ENCODE data around the gene PAX2. TPM values are rescaled to one million over a fixed set of nuclear protein-coding genes. Genes with fewer than 3 reads are reported as not detected.

The PAX2 gene
- total and polyA plus RNA-seq, 2 of the 8 experiments (the other 6 are each of a cell fraction or from before 2014, with no cell fraction given), result 0.02 TPM; not detected in 1

- Histone ChIP-seq H2AFZ (ENCODE audit: low read length) (no peak overlapping the region), H3K14ac (ENCODE audit: insufficient read length) (no peak overlapping the region), H3K9ac (replicated peaks in 1 of 4; ENCODE audit: extremely low read depth in 1 of 4, low read depth in 3 of 4, low read length in 3 of 4) (no peak overlapping the region), H2BK20ac (ENCODE audit: low read length) (no peak overlapping the region), H3K79me1 (ENCODE audit: low read depth, low read length) (no peaks in the 10 kb centered on the region), H3K23ac (ENCODE audit: insufficient read length) (no peak overlapping the region), H4K20me1 (replicated peaks in 1 of 2; ENCODE audit: control insufficient read depth in 1 of 2, insufficient read depth in 2 of 2, low read length in 2 of 2) (peaks cover 22 to 24% of the 10 kb centered on the region in 2 experiments), H3K27ac (ENCODE audit: low read depth, low read length) (no peak overlapping the region), H3K4me3 (ENCODE audit: extremely low read depth in 1 of 4, insufficient read depth in 2 of 4, low read depth in 3 of 4, low read length in 4 of 4) (no peak overlapping the region), H3K23me2 (ENCODE audit: low read depth, low read length) (peaks cover 4% of the 10 kb centered on the region; the same call in 1 of the 2 replicates), H3K18ac (ENCODE audit: extremely low read depth, low read length) (no peak overlapping the region), H2BK15ac (ENCODE audit: low read length) (no peak overlapping the region), H3K4ac (replicated peaks; ENCODE audit: insufficient read length, low read depth, low read length) (no peak overlapping the region), H2BK5ac (ENCODE audit: low read depth, low read length) (no peak overlapping the region), H2BK120ac (replicated peaks; ENCODE audit: low read depth, low read length) (no peak overlapping the region), H3K36me3 (ENCODE audit: control insufficient read depth in 2 of 4, insufficient read depth in 4 of 4, low read length in 3 of 4) (peaks cover 0 to 4% (median 0%) of the 10 kb centered on the region in 4 experiments; a peak in 1 of 8 replicates), H3K79me2 (ENCODE audit: control insufficient read depth in 1 of 2, insufficient read depth in 2 of 2, low read length in 2 of 2) (no peaks in the 10 kb centered on the region), H2AK5ac (ENCODE audit: low read depth, low read length) (no peak overlapping the region; the same call in 1 of the 2 replicates), H3K9me3 (ENCODE audit: insufficient read depth in 2 of 2, low read depth in 1 of 2, low read length in 1 of 2) (no peaks in the 10 kb centered on the region), H4K91ac (replicated peaks; ENCODE audit: insufficient read length, low read length) (no peak overlapping the region), H3K27me3 (replicated peaks in 1 of 4; ENCODE audit: control insufficient read depth in 3 of 4, extremely low read depth in 1 of 4, insufficient read depth in 3 of 4, low read length in 3 of 4) (peaks cover 80 to 94% (median 92%) of the 10 kb centered on the region in 4 experiments), H4K5ac (ENCODE audit: insufficient read length, low read depth, low read length) (no peak overlapping the region), H3K56ac (replicated peaks; ENCODE audit: insufficient read length, low read depth, low read length) (no peak overlapping the region), H3K4me2 (ENCODE audit: insufficient read depth in 1 of 2, low read depth in 2 of 2, low read length in 2 of 2) (no peak overlapping the region; a peak in 1 of 4 replicates), H2BK12ac (ENCODE audit: low read depth, low read length) (no peak overlapping the region), H4K8ac (ENCODE audit: extremely low read depth, insufficient read depth, low read length) (no peak overlapping the region), H3K4me1 (replicated peaks in 1 of 4; ENCODE audit: control insufficient read depth in 3 of 4, insufficient read depth in 4 of 4, low read length in 3 of 4) (peaks cover 0 to 31% (median 26%) of the 10 kb centered on the region in 4 experiments; a peak in 6 of 7 replicates)
- CTCF ChIA-PET (ENCODE audit: partially characterized antibody), result interaction anchor here (0.6 to 7.5 kb wide), 72 partner anchors 9 to 487 kb away, joined by 3 to 110 read pairs (median 6); partner anchors contain the start of genes HIF1AN, LBX1 and SEC31B
- TF ChIP-seq MAFK (IDR thresholded peaks at IDR 0.05; ENCODE audit: low read depth, low read length), result no peak
- no peak for TF ChIP-seq HDAC2 (IDR thresholded peaks at IDR 0.05; ENCODE audit: borderline replicate concordance in 1 of 2, low read depth in 2 of 2, low read length in 2 of 2)
- no peak for TF ChIP-seq RFX5 (IDR thresholded peaks at IDR 0.05; ENCODE audit: borderline replicate concordance, low read depth, low read length)
- no peak for TF ChIP-seq KDM5A (IDR thresholded peaks at IDR 0.05; ENCODE audit: low read length)
- no peak for TF ChIP-seq TEAD4 (IDR thresholded peaks at IDR 0.05; ENCODE audit: low read depth, low read length)
- TF ChIP-seq KDM4A (IDR thresholded peaks at IDR 0.05; ENCODE audit: low read depth, low read length, severe bottlenecking), result no peak
- 0 out of 2 replicates have a peak, but pooled peaks have one; percentile 25 for TF ChIP-seq CBX8 (IDR thresholded peaks at IDR 0.05; ENCODE audit: borderline replicate concordance, low read depth, low read length)
- no peak for TF ChIP-seq EGR1 (IDR thresholded peaks at IDR 0.05; ENCODE audit: borderline replicate concordance, low read depth, low read length)
- TF ChIP-seq RNF2 (IDR thresholded peaks at IDR 0.05; ENCODE audit: borderline replicate concordance, low read depth, low read length, missing control alignments, poor library complexity, severe bottlenecking), result peak; percentile 56
- TF ChIP-seq, protein P1, sequence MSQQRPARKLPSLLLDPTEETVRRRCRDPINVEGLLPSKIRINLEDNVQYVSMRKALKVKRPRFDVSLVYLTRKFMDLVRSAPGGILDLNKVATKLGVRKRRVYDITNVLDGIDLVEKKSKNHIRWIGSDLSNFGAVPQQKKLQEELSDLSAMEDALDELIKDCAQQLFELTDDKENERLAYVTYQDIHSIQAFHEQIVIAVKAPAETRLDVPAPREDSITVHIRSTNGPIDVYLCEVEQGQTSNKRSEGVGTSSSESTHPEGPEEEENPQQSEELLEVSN (IDR thresholded peaks at IDR 0.05), result no peak
- no peak for TF ChIP-seq YY1 (IDR thresholded peaks at IDR 0.05; ENCODE audit: low read depth, low read length)
- TF ChIP-seq CEBPB (IDR thresholded peaks at IDR 0.05; ENCODE audit: low read depth, low read length), result no peak
- no peak for FAIRE-seq
- 20% methylated on average over 7 of the region's 7 CpGs; no CpG with 5 or more reads in 1 of the 2 experiments for WGBS, 2 experiments (ENCODE audit: extremely low coverage in 1 of 2, insufficient coverage in 1 of 2, insufficient read length in 1 of 2, insufficient replicate concordance in 2 of 2, low coverage in 1 of 2, low lambda C conversion rate in 2 of 2, missing lambda C conversion rate in 1 of 2)
- POLR2A ChIA-PET (ENCODE audit: partially characterized antibody), result interaction anchor here (1.0 to 3.6 kb wide), 5 partner anchors 14 to 183 kb away, joined by 3 to 23 read pairs (median 7); no protein-coding TSS in a partner anchor
- no peak for DNase-seq (ENCODE audit: low read depth in 1 of 2, low spot score in 2 of 2)
Observed at GRCh38 chr10:100742936-100743335, 2.4 kb upstream of the PAX2 start.

Data from H1 (cell line).